CD4-positive, alpha-beta T cell treated with Interleukin-10 for 1 hour (primary cell): Measurements from ENCODE around the gene CLN6.
A peak's percentile ranks its signal among the peaks of the same experiment; 100 is the strongest.
"Not testable (repeated sequence)": the region's sequence is repeated elsewhere in the genome, so short reads cannot be mapped to it uniquely, and the experiment has no call there.

Source experiments
- DNase-seq: peaks from one replicate; pipeline ENCODE4 v3.0.0-alpha.2; 2020

CLN6 gene

DNA sequence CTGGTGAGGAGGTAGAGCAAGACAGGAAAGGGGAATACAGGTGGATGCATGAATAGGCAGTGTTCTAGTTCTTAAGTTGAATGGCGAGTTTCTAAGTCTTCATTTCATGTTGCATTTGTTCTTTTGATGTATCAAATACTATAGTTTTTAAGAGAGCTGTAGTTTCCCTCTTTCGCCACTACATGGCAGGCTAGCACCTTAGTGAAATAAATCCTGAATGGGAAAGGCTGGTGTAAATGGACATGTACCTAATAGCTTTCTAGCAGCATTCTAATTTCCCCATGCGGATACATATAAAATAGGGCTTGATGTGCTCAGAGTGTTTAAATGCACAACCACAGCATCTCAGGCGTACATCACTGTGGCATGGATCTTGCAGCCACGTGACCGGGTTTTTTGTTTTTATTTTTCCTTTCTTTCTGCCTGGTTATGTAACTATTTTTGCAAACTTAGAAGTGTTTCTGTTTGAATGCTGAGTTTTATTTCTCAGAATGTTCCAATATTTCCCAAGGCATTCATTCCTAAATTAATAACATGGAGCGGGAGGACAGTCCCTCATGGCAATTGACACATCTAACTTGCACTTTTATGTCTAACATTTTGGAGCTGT is 23.5 kb upstream of the CLN6 start:
- DNase-seq, result peak; percentile 72

- no peak for DNase-seq
These were observed 19.7 kb upstream of the CLN6 start for GRCh38 chr15:68249058-68249713.

DNA sequence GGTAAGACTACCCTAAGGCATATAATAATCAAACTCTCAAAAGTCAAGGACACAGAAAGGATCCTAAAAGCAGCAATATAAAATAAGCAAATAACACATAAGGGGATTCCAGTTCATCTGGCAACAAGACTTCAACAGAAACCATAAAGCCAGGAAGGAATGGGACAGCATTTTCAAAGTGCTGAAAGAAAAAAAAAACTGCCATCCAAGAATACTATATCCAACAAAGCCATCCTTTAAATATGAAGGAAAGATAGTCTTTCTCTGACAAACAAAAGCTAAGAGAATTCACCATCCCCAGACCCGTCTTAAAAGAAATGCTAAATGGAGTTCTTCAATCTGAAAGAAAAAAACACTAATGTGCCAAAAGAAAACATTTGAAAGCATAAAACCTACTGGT is 14.7 kb upstream of the CLN6 start:
- DNase-seq, result no peak

GRCh38 chr15:68241088-68241935 is 11.8 kb upstream of the CLN6 start:
- no peak for DNase-seq

- DNase-seq, result no peak
These were observed 9.5 kb upstream of the CLN6 start for GRCh38 chr15:68239025-68239424.

- no peak for DNase-seq
These were observed 5.5 kb upstream of the CLN6 start for GRCh38 chr15:68235022-68235421.

DNA sequence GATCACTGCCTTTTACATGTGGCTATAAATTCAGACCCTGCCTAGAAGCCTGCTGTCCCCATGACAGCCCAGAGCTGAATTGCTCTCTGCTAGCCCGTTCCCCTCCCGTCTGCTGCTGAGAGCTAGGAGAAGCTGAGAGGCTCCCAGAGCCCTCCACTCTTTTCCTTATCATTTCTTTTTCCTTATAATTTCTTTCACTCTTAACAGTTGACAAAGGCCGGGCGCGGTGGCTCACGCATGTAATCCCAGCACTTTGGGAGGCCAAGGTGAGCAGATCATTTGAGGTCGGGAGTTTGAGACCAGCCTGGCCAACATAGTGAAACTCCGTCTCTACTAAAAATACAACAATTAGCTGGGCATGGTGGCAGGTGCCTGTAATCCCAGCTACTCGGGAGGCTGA is 5.0 kb upstream of the CLN6 start:
- DNase-seq, result not testable (repeated sequence)

DNA sequence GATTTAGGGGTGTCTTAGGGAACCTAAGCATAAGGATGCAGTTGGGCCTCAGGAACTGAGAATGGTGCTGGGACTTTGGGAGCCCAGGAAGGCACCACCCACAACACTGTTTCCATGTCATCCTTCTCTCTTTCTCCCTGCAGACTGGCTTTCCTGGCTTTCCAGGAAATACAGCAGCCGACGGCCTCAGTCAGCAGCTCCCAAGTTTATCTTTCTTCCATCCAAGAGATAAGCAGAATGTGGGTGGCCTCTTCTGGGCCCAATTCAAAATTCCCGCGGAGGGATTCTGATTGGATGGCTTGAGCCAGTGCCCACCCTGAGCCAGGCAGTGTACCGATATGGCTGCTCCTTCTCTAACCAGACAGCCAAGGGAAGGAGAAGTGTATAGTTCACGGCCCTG is 4.5 kb upstream of the CLN6 start:
- DNase-seq, result no peak

GRCh38 chr15:68232937-68233336 is 3.4 kb upstream of the CLN6 start:
- no peak for DNase-seq

GRCh38 chr15:68232449-68232848 is 2.9 kb upstream of the CLN6 start:
- DNase-seq, result no peak

DNA sequence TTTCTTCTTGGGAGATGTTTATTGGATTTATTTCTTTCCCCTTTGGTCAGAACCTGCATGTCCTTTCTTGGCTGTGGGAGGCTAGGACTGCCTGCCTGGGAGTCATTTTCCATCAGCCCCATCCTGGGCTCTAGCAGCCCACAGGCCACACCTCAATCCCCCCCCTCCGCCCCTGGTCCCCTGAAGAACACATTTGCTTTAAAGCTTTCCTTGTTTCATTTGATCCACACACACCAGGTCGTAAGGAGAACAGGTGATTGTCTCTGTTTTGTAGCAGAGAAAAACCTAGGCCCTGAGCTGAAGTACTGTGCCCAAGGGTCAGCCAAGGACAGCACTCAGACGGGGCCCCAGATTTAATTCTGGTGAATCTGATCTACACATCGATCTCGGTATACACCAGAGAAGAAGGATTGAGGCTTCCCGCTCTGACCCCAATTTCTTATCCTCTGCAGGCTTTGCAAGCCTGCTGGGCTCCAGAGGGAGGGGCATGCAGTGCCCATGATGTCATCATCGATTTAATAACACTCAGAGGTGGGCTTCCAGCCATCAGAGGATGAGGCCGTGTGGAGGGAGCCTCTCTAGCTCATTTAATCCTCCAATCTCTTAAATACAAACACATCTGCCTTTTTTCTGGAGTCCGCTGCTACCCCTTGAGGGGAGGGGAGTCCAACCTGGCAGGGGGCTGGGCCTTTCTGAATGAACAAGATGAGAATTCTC is 1.7 kb upstream of the CLN6 start:
- DNase-seq, result no peak

DNA sequence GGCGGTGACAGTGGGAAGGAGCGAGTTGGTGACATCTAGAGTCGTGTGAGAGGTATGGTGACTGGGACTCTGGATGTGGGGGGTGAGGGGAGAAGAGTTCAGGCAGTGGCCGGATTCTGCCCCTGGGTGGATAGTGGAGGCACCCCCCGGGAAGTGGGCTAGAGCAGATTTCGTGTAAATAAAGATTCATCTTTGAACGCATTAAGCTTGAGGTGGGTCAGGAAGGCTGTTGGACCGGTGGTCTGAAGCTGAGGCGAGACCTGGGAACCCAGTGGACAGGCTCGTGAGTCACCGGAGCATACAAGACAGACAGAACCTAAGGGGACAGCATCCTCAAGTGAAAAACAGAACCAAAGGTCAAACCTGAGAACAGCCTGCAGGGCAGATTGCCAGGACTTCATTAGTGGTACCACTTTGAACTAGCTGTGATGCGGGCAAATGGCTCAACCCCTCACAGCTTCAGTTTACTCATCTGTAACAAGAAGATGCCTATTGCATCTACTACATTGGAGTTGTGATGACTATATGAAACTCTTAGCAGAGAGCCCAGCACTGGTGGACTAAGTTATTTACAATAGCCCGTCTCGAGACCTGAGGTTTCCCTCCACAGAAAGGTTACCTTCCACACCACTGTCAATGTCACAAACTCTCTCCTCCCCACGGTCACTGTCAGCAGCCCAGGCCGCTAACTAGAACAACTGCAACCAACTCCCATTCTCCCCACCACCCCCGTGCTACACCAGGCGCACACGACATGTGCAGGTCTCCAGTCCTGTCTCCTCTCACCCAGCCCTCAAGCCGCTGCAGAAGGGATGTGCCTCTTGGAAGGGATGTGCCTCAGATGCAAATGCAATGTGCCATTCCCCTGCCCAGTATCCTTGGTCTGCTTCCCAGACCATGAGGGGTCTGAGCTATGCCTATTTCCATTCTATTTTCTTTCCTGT is 901 bp upstream of the CLN6 start:
- no peak for DNase-seq

GRCh38 chr15:68228971-68229385 is 550 bp downstream of the CLN6 start:
- no peak for DNase-seq

DNA sequence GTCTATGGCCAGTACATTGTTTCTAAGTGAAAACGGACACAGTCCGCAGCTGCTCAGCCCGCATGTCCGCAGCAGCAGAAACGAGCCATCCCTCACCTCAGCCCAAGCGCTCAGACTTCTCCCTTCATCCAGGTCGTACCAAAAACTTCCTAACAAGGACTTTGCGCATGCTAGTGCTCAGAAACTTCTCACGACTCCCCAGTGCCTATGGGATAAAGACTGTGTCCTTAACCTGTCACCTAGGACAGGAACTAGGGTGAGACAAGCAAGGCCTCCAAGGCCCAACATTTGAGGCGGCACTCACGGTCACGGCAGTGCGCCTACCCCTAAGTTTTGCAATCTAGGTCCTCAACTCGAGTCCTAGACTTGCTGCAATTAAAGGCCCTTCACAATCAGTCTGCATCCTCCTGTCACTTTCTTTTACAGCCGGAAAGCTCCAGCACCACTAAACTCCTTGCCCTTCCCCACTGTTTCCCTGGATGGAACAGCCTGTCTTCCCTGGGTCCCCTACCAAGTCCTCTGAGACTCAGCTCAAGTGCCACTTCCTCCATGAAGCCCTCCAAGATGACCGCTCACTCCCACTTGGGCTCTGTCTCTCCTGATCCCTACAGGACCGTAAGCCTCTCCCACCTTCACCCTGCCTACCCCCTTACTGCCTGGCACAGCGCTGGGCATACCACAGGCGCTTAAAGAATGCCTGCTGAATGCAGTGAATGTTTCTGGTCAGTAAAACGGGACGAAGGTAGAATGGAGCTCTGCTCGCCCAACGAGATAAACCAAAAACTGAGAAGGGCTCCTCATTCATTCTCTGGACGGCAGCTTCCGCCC is 1.2 kb downstream of the CLN6 start:
- DNase-seq, result no peak

- DNase-seq, result no peak
These were observed 1.8 kb downstream of the CLN6 start for GRCh38 chr15:68227643-68228142.

DNA sequence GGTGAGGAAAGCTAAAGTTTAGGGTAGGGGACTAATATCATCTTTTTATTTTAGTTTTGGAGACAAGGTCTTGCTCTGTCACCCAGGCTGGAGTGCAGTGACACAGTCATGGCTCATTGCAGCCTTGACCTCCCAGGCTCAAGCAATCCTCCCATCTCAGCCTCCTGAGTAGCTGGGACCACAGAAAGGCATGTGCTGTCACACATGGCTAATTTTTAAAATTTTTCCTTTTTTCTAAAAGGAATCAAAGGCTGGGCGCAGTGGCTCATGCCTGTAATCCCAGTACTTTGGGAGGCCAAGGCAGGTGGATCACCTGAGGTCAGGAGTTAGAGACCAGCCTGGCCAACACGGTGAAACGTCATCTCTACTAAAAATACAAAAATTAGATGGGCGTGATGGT is 4.1 kb downstream of the CLN6 start:
- not testable (repeated sequence) for DNase-seq

GRCh38 chr15:68224546-68225250 is 4.8 kb downstream of the CLN6 start:
- DNase-seq, result no peak

- DNase-seq, result no peak
These were observed 5.4 kb downstream of the CLN6 start for GRCh38 chr15:68224108-68224507.

DNA sequence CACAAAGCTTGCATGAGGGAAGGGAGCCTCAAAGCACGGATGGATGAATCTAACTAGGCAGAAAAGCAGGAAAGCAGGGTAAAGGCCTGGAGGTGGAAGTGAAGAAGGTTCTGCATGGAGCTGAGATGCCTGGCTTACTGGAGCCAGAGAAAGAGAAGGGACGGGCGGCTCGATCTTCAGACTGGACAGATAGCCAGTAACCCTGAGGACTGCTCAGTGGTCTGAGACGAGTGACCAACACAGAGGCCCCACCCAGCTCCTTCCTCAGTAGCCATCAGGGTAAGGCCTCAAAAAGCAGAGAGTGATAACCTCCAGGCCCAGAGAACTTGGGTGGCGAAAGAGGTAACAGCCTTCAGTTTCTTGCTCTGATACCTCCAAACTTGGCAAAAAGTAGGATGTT is 6.4 kb downstream of the CLN6 start:
- no peak for DNase-seq

DNA sequence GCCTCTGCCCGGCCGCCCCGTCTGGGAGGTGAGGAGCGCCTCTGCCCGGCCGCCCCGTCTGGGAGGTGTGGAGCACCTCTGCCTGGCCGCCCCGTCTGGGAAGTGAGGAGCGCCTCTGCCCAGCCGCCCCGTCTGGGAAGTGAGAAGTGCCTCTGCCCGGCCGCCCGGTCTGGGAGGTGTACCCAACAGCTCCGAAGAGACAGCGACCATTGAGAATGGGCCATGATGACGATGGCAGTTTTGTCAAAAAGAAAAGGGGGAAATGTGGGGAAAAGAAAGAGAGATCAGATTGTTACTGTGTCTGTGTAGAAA is 7.1 kb downstream of the CLN6 start:
- DNase-seq, result not testable (repeated sequence)
